ENCODE data around the gene INSIG1. TPM values are rescaled to one million over a fixed set of nuclear protein-coding genes. Genes with fewer than 3 reads are reported as not detected.

The INSIG1 gene
- total RNA-seq, 1 donor = 79.6 TPM

- no peak overlapping the region for H3K4me3 ChIP-seq (ENCODE audit: low read depth, low read length)
- DNase-seq (ENCODE audit: low read depth) = no peak
- no peak for TF ChIP-seq CTCF (IDR thresholded peaks at IDR 0.05; ENCODE audit: insufficient read depth, low read length)
Observed at GRCh38 chr7:155356323-155357105, 58.8 kb downstream of the INSIG1 start.

- no peak overlapping the region for H3K4me3 ChIP-seq (ENCODE audit: low read depth, low read length)
- peak; percentile 58 for DNase-seq (ENCODE audit: low read depth)
- no peak for TF ChIP-seq CTCF (IDR thresholded peaks at IDR 0.05; ENCODE audit: insufficient read depth, low read length)
Observed at GRCh38 chr7:155357573-155358041, 59.9 kb downstream of the INSIG1 start.

- no peak for TF ChIP-seq CTCF (IDR thresholded peaks at IDR 0.05; ENCODE audit: insufficient read depth, low read length)
- H3K4me3 ChIP-seq (ENCODE audit: low read depth, low read length) = no peak overlapping the region
- no peak for DNase-seq (ENCODE audit: low read depth)
Observed at GRCh38 chr7:155358066-155358947, 60.6 kb downstream of the INSIG1 start.

GRCh38 chr7:155358948-155359712 lies 61.5 kb downstream of the INSIG1 start:
- H3K4me3 ChIP-seq (ENCODE audit: low read depth, low read length) = no peak overlapping the region
- no peak for DNase-seq (ENCODE audit: low read depth)
- no peak for TF ChIP-seq CTCF (IDR thresholded peaks at IDR 0.05; ENCODE audit: insufficient read depth, low read length)

Other genes starting within 250 kb of the INSIG1 start
- not detected in 2 replicates for gene HTR5A, start 227.6 kb upstream of the INSIG1 start, total RNA-seq (ENCODE audit: low replicate concordance)
- under 0.01 TPM in 1 of 2 replicates, not detected in the other for gene EN2, start 160.3 kb downstream of the INSIG1 start, total RNA-seq (ENCODE audit: low replicate concordance)
- not detected in 2 replicates for gene CNPY1, start 248.7 kb downstream of the INSIG1 start, total RNA-seq (ENCODE audit: low replicate concordance)